ENCODE results near the gene PHYHIPL. TPM values are rescaled to one million over a fixed set of nuclear protein-coding genes. Genes with fewer than 3 reads are reported as not detected.

The PHYHIPL gene
- total and polyA plus RNA-seq, 2 experiments from 2014 or later = 1.1 TPM; not detected in 1

DNA sequence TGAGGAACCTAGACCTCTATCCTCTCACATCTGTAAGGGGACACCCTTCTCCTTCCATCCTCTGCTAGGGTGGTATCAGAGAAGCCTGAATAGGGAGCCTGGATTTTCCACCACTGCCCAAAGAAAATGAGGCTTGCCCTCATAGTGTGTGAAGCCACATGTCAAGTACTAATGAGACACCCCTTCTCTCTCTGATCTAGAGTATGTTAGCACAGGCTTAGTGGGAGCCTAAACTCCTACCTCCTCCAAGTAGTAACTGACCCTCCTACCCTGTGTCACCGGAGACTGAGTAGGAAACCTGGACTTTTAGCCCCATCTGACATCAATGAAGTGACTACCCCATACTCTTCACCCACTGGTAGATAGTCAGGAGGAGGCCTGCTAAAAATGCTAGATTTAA is 65.6 kb downstream of the PHYHIPL start:
- DNase-seq (ENCODE audit: low read depth in 1 of 2, low spot score in 1 of 2) = no peak
- Histone ChIP-seq H3K4me3 (no peak overlapping the region), H3K27me3 (no peaks in the 10 kb centered on the region), H3K4me1 (ENCODE audit: low read depth) (no peaks in the 10 kb centered on the region), H3K27ac (no peak overlapping the region), H3K9me3 (ENCODE audit: low read depth) (no peaks in the 10 kb centered on the region), H3K36me3 (no peaks in the 10 kb centered on the region)
- TF ChIP-seq, protein P1, sequence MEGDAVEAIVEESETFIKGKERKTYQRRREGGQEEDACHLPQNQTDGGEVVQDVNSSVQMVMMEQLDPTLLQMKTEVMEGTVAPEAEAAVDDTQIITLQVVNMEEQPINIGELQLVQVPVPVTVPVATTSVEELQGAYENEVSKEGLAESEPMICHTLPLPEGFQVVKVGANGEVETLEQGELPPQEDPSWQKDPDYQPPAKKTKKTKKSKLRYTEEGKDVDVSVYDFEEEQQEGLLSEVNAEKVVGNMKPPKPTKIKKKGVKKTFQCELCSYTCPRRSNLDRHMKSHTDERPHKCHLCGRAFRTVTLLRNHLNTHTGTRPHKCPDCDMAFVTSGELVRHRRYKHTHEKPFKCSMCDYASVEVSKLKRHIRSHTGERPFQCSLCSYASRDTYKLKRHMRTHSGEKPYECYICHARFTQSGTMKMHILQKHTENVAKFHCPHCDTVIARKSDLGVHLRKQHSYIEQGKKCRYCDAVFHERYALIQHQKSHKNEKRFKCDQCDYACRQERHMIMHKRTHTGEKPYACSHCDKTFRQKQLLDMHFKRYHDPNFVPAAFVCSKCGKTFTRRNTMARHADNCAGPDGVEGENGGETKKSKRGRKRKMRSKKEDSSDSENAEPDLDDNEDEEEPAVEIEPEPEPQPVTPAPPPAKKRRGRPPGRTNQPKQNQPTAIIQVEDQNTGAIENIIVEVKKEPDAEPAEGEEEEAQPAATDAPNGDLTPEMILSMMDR (IDR thresholded peaks at IDR 0.05; ENCODE audit: low read depth, low read length) = no peak

DNA sequence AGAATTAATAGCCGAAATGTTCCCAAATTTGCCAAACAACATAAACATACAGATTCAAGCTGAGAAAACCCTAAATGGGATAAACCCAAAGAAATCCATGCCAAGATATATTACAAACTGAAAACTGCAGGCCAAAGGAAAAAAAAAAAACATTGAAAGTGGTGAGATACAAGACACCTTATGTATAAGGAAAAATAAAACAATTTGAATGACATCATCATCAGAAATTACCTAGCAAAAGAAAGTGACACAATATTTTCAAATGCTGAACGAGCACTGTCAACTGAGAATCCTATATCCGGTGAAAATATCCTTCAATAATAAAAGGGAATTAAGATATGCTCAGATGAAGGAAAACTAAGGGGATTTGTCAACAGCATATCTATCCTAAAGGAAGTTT is 66.5 kb downstream of the PHYHIPL start:
- H3K4me3 ChIP-seq = no peak overlapping the region
- no peaks in the 10 kb centered on the region for H3K9me3 ChIP-seq (ENCODE audit: low read depth)
- no peak overlapping the region for H3K27ac ChIP-seq
- TF ChIP-seq, protein P1 (IDR thresholded peaks at IDR 0.05; ENCODE audit: low read depth, low read length) = no peak
- no peaks in the 10 kb centered on the region for H3K27me3 ChIP-seq
- H3K36me3 ChIP-seq = no peaks in the 10 kb centered on the region
- H3K4me1 ChIP-seq (ENCODE audit: low read depth) = no peaks in the 10 kb centered on the region
- DNase-seq (ENCODE audit: low read depth in 1 of 2, low spot score in 1 of 2) = no peak

GRCh38 chr10:59243611-59244195 is 67.3 kb downstream of the PHYHIPL start:
- H3K4me1 ChIP-seq (ENCODE audit: low read depth) = no peaks in the 10 kb centered on the region
- H3K36me3 ChIP-seq = no peaks in the 10 kb centered on the region
- no peaks in the 10 kb centered on the region for H3K27me3 ChIP-seq
- DNase-seq (ENCODE audit: low read depth in 1 of 2, low spot score in 1 of 2) = no peak
- no peaks in the 10 kb centered on the region for H3K9me3 ChIP-seq (ENCODE audit: low read depth)
- TF ChIP-seq, protein P1 (IDR thresholded peaks at IDR 0.05; ENCODE audit: low read depth, low read length) = no peak
- H3K4me3 ChIP-seq = no peak overlapping the region
- H3K27ac ChIP-seq = no peak overlapping the region

DNA sequence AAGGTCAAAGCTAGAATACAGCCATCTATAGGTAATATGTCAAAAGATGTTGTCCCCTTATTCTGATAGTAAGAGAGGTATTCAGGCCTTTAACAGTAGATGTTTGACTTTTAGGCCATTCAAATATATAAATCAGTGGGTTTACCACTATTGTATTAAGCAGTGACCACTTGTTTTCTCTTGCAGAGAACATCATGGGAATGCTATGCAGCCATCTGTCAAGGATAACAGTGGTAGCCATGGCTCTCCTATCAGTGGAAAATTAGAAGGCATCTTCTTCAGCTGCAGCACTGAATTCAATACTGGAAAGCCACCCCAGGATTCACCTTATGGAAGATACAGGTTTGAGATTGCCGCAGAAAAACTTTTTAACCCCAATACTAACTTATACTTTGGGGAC is 68.4 kb downstream of the PHYHIPL start:
- Histone ChIP-seq H3K4me1 (ENCODE audit: low read depth) (no peaks in the 10 kb centered on the region), H3K36me3 (no peaks in the 10 kb centered on the region), H3K4me3 (no peak overlapping the region), H3K27ac (no peak overlapping the region), H3K27me3 (no peaks in the 10 kb centered on the region), H3K9me3 (ENCODE audit: low read depth) (no peaks in the 10 kb centered on the region)
- TF ChIP-seq, protein P1 (IDR thresholded peaks at IDR 0.05; ENCODE audit: low read depth, low read length) = no peak
- DNase-seq (ENCODE audit: low read depth in 1 of 2, low spot score in 1 of 2) = no peak

DNA sequence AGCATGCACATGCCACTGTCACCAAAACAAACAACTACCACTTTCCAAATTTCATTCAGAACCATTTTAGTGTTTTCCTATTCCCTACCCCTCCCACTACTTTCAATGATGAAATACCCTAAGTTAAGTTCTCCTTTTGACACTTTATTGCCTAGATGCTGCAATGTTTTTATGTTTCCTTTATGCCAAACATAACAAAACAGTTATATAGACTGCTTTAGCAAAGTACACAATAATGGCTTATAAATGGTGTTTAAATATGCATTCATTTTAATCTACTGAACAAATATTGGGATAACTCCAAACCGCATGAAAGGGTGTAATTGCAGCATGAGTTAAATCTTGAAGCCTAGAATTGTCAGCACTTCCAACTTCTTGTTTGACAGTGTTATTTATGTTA is 69.2 kb downstream of the PHYHIPL start:
- Histone ChIP-seq H3K9me3 (ENCODE audit: low read depth) (no peaks in the 10 kb centered on the region), H3K27ac (no peak overlapping the region), H3K4me3 (no peak overlapping the region), H3K36me3 (no peaks in the 10 kb centered on the region), H3K4me1 (ENCODE audit: low read depth) (no peaks in the 10 kb centered on the region), H3K27me3 (no peaks in the 10 kb centered on the region)
- DNase-seq (ENCODE audit: low read depth in 1 of 2, low spot score in 1 of 2) = no peak
- TF ChIP-seq, protein P1 (IDR thresholded peaks at IDR 0.05; ENCODE audit: low read depth, low read length) = no peak
